ENCODE results near the gene OSTF1. TPM values are rescaled to one million over a fixed set of nuclear protein-coding genes. Genes with fewer than 3 reads are reported as not detected.

OSTF1 gene
- total RNA-seq, 1 experiment from 2014 or later = 17.8 TPM

DNA sequence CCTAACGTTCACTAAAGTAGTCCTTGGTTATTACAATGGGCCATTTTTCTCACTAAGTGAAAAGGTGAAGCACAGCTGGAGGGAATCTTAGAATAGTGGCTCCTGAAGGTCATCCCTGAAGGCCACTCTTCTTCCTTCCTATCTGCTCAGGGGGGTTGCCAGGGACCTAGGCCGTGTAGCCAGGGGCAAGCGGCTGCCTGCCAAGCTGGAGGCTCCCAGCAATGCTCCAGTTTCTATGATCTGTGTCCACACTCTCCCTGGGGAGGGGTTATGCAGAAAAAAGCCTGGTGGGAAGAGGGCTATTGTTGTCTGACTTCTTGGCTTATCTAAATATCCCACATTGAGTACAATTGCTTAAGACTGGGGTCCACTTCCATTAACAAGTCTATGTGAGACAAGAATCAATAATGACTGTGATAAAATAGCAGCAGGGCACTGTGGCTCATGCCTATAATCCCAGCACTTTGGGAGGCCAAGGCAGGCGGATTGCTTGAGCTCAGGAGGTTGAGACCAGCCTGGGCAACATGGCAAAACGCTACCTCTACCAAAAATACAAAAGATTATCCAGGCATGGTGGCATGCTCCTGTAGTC, 4.1 kb upstream of the OSTF1 start:
- POLR2A ChIA-PET = interaction anchor here (0.6 kb wide), 2 partner anchors 8 to 1077 kb away, joined by 3 to 5 read pairs; no protein-coding TSS in a partner anchor

More for the DNA sequence above, 4.1 kb upstream of the OSTF1 start:
- Mint-ChIP-seq H3K4me1 (peaks cover 46% of the 10 kb centered on the region), H3K4me3 (no peak overlapping the region), H3K27ac (no peak overlapping the region), H3K36me3 (peaks cover 5% of the 10 kb centered on the region), H3K9me3 (no peaks in the 10 kb centered on the region), H3K27me3 (ENCODE audit: low read depth) (no peaks in the 10 kb centered on the region)
- ATAC-seq (no peak), DNase-seq (ENCODE audit: low spot score) (no peak)
- TF ChIP-seq NFE2L1 (CRISPR knock-in tag; IDR thresholded peaks at IDR 0.05) = no peak
- TF ChIP-seq, protein P1, sequence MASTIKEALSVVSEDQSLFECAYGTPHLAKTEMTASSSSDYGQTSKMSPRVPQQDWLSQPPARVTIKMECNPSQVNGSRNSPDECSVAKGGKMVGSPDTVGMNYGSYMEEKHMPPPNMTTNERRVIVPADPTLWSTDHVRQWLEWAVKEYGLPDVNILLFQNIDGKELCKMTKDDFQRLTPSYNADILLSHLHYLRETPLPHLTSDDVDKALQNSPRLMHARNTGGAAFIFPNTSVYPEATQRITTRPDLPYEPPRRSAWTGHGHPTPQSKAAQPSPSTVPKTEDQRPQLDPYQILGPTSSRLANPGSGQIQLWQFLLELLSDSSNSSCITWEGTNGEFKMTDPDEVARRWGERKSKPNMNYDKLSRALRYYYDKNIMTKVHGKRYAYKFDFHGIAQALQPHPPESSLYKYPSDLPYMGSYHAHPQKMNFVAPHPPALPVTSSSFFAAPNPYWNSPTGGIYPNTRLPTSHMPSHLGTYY (CRISPR knock-in tag; IDR thresholded peaks at IDR 0.05) = no peak
- TF ChIP-seq, protein P2, sequence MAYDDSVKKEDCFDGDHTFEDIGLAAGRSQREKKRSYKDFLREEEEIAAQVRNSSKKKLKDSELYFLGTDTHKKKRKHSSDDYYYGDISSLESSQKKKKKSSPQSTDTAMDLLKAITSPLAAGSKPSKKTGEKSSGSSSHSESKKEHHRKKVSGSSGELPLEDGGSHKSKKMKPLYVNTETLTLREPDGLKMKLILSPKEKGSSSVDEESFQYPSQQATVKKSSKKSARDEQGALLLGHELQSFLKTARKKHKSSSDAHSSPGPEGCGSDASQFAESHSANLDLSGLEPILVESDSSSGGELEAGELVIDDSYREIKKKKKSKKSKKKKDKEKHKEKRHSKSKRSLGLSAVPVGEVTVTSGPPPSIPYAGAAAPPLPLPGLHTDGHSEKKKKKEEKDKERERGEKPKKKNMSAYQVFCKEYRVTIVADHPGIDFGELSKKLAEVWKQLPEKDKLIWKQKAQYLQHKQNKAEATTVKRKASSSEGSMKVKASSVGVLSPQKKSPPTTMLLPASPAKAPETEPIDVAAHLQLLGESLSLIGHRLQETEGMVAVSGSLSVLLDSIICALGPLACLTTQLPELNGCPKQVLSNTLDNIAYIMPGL (CRISPR knock-in tag; IDR thresholded peaks at IDR 0.05) = no peak
- TF ChIP-seq, protein P3, sequence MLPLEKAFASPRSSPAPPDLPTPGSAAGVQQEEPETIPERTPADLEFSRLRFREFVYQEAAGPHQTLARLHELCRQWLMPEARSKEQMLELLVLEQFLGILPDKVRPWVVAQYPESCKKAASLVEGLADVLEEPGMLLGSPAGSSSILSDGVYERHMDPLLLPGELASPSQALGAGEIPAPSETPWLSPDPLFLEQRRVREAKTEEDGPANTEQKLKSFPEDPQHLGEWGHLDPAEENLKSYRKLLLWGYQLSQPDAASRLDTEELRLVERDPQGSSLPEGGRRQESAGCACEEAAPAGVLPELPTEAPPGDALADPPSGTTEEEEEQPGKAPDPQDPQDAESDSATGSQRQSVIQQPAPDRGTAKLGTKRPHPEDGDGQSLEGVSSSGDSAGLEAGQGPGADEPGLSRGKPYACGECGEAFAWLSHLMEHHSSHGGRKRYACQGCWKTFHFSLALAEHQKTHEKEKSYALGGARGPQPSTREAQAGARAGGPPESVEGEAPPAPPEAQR (CRISPR knock-in tag; IDR thresholded peaks at IDR 0.05) = no peak
- TF ChIP-seq, protein P4, sequence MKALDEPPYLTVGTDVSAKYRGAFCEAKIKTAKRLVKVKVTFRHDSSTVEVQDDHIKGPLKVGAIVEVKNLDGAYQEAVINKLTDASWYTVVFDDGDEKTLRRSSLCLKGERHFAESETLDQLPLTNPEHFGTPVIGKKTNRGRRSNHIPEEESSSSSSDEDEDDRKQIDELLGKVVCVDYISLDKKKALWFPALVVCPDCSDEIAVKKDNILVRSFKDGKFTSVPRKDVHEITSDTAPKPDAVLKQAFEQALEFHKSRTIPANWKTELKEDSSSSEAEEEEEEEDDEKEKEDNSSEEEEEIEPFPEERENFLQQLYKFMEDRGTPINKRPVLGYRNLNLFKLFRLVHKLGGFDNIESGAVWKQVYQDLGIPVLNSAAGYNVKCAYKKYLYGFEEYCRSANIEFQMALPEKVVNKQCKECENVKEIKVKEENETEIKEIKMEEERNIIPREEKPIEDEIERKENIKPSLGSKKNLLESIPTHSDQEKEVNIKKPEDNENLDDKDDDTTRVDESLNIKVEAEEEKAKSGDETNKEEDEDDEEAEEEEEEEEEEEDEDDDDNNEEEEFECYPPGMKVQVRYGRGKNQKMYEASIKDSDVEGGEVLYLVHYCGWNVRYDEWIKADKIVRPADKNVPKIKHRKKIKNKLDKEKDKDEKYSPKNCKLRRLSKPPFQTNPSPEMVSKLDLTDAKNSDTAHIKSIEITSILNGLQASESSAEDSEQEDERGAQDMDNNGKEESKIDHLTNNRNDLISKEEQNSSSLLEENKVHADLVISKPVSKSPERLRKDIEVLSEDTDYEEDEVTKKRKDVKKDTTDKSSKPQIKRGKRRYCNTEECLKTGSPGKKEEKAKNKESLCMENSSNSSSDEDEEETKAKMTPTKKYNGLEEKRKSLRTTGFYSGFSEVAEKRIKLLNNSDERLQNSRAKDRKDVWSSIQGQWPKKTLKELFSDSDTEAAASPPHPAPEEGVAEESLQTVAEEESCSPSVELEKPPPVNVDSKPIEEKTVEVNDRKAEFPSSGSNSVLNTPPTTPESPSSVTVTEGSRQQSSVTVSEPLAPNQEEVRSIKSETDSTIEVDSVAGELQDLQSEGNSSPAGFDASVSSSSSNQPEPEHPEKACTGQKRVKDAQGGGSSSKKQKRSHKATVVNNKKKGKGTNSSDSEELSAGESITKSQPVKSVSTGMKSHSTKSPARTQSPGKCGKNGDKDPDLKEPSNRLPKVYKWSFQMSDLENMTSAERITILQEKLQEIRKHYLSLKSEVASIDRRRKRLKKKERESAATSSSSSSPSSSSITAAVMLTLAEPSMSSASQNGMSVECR (CRISPR knock-in tag; IDR thresholded peaks at IDR 0.05; ENCODE audit: borderline replicate concordance) = no peak
- TF ChIP-seq, protein P5, sequence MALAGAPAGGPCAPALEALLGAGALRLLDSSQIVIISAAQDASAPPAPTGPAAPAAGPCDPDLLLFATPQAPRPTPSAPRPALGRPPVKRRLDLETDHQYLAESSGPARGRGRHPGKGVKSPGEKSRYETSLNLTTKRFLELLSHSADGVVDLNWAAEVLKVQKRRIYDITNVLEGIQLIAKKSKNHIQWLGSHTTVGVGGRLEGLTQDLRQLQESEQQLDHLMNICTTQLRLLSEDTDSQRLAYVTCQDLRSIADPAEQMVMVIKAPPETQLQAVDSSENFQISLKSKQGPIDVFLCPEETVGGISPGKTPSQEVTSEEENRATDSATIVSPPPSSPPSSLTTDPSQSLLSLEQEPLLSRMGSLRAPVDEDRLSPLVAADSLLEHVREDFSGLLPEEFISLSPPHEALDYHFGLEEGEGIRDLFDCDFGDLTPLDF (CRISPR knock-in tag; IDR thresholded peaks at IDR 0.05) = no peak
- TF ChIP-seq EMX1 (CRISPR knock-in tag; IDR thresholded peaks at IDR 0.05) = no peak
- no peak for TF ChIP-seq NFATC4 (CRISPR knock-in tag; IDR thresholded peaks at IDR 0.05)
- TF ChIP-seq, protein P6, sequence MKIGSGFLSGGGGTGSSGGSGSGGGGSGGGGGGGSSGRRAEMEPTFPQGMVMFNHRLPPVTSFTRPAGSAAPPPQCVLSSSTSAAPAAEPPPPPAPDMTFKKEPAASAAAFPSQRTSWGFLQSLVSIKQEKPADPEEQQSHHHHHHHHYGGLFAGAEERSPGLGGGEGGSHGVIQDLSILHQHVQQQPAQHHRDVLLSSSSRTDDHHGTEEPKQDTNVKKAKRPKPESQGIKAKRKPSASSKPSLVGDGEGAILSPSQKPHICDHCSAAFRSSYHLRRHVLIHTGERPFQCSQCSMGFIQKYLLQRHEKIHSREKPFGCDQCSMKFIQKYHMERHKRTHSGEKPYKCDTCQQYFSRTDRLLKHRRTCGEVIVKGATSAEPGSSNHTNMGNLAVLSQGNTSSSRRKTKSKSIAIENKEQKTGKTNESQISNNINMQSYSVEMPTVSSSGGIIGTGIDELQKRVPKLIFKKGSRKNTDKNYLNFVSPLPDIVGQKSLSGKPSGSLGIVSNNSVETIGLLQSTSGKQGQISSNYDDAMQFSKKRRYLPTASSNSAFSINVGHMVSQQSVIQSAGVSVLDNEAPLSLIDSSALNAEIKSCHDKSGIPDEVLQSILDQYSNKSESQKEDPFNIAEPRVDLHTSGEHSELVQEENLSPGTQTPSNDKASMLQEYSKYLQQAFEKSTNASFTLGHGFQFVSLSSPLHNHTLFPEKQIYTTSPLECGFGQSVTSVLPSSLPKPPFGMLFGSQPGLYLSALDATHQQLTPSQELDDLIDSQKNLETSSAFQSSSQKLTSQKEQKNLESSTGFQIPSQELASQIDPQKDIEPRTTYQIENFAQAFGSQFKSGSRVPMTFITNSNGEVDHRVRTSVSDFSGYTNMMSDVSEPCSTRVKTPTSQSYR (CRISPR knock-in tag; IDR thresholded peaks at IDR 0.05) = no peak
- TF ChIP-seq, protein P7, sequence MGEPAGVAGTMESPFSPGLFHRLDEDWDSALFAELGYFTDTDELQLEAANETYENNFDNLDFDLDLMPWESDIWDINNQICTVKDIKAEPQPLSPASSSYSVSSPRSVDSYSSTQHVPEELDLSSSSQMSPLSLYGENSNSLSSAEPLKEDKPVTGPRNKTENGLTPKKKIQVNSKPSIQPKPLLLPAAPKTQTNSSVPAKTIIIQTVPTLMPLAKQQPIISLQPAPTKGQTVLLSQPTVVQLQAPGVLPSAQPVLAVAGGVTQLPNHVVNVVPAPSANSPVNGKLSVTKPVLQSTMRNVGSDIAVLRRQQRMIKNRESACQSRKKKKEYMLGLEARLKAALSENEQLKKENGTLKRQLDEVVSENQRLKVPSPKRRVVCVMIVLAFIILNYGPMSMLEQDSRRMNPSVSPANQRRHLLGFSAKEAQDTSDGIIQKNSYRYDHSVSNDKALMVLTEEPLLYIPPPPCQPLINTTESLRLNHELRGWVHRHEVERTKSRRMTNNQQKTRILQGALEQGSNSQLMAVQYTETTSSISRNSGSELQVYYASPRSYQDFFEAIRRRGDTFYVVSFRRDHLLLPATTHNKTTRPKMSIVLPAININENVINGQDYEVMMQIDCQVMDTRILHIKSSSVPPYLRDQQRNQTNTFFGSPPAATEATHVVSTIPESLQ (CRISPR knock-in tag; IDR thresholded peaks at IDR 0.05) = no peak
- no peak for TF ChIP-seq SMAD3 (CRISPR knock-in tag; IDR thresholded peaks at IDR 0.05; ENCODE audit: borderline replicate concordance)
- no peak for TF ChIP-seq PRRX2 (CRISPR knock-in tag; IDR thresholded peaks at IDR 0.05)
- CTCF ChIA-PET = interaction anchor here (0.6 to 2.1 kb wide), 3 partner anchors 56 to 310 kb away, joined by 6 to 8 read pairs (median 6); partner anchors contain the start of gene CARNMT1

All from WTC11 (cell line).